Stimulated activated CD8-positive, alpha-beta memory T cell treated with anti-CD3 and anti-CD28 coated beads, Interleukin-2, amount 100 ng/mL, for 1 hour (primary cell): ENCODE data around the gene RANBP3L.

Source experiments
- DNase-seq, 2 donors: peaks; one replicate each; pipeline ENCODE4 v3.0.0-alpha.2; 2020; ENCODE audit warnings: low read depth in 2 of 2

Gene RANBP3L

GRCh38 chr5:36243653-36244052 lies 58.0 kb downstream of the RANBP3L start:
- no peak for DNase-seq

GRCh38 chr5:36242534-36243485 lies 58.9 kb downstream of the RANBP3L start:
- DNase-seq, result no peak

- peak; percentile 78 to 82 for DNase-seq
These were observed 59.8 kb downstream of the RANBP3L start, which contains the start of gene NADK2 for GRCh38 chr5:36241631-36242533. Gene NADK2 (minus strand): TSS chr5:36241925. CDS start chr5:36241798, 127 bp downstream.

- peak; percentile 1 to 9 for DNase-seq
These were observed 60.7 kb downstream of the RANBP3L start for GRCh38 chr5:36240779-36241630.

DNA sequence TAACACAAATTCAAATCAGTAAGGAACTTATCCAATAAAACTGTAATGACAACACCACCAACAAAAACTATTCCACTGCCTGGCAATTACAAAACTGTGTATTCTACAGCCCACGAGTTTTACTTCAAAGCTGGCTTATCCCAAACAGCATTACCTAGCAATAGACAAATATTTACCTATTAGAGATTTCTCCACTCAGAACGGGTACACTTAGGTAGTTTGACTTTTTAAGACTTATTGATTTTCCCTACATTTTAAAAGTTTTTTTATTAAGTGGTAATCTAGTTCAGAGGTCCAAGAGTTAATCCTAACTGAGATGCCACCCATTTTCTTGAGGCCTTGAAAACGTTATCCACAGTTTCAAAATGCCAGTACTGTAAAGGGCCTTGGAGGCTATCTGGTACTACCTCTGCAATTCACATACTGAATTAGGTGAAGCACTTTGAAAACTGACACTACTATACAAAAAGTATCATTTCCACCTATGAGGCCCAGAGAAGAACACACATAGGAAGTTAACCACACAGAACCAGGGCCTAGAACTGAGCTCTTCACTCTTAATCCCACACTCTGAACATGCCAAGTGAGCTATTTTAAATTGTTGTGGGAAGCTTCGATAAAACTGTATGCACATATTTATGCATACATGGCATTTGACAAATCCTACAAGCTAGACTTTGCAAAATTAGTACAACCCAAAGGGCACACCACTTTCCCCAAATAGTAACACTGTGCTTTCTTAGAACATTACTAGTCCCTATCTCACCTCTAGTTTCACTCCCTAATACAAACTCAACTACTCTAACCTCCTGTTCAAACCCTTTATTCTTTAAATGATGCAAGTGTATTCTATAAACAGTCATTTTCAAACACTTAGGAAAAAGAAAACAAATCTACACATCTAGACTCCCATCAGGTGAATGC lies 62.1 kb downstream of the RANBP3L start:
- no peak for DNase-seq

DNA sequence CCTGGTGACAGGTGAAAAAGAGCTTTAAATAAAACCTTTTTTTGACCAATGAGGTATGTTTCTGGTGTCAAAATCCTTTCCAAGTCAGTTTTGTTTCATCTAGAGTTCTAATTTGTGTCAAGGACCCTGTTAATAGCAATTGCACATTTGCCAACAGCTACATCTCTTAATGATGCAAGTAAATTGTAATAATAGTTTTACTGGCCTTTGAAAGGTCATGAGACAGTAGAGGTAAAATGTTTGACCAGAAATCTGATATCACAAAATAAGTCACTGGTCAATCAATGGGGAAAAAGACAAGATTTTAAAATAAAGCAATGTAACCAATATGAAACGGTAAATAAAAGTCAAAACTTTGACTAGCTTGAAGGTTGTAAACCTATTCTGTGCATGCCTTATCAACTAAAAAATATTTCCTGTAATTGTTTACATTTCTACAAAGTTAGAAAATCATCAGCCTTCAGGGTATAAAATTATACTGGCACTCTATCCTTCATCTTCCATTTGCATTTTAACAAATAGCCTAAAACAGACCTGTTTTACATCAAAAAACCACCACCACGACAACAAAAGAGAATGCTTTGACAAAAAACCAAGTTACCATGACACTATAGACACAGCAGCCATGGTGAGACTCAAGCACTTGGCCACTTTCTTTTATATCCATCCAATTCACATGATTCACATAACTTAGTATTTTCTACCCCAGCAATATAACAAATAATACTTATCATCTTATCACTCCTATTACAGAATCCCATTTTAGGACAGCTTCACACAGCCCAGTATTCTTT lies 63.0 kb downstream of the RANBP3L start:
- no peak for DNase-seq

GRCh38 chr5:36237751-36238150 lies 64.0 kb downstream of the RANBP3L start:
- no peak for DNase-seq

GRCh38 chr5:36236801-36237200 lies 64.9 kb downstream of the RANBP3L start:
- no peak for DNase-seq

- DNase-seq, result no peak
These were observed 69.2 kb downstream of the RANBP3L start for GRCh38 chr5:36232533-36232932.

DNA sequence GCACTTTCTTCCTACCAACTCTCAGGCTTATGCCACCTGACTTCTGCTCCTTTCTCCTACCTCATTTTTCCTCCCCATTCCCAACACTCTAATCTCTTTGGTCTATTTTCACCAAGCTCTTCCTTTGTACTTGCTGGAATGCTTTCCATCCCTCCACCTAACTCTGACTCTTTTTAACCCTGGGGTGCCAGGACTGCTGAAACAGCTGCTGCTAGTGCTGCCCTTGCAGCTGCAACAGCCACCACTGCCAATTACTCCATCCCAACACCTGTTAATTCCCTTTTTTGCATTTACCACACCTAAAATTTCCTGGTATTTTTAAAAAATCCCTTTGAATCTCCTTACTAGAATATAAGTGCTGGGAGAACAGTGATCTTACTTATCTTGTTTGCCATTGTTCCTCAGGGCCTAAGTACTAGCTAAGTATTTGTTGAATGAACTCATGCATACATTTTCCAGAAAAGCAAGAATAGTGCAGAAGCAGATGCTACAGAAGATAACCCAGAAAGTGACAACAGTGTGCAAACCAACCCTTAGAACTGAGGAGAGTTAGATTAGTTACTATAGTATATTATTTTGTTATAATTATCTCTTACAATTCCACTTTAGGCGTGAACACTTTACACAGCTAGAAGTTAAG lies 71.4 kb downstream of the RANBP3L start:
- DNase-seq, result no peak

DNA sequence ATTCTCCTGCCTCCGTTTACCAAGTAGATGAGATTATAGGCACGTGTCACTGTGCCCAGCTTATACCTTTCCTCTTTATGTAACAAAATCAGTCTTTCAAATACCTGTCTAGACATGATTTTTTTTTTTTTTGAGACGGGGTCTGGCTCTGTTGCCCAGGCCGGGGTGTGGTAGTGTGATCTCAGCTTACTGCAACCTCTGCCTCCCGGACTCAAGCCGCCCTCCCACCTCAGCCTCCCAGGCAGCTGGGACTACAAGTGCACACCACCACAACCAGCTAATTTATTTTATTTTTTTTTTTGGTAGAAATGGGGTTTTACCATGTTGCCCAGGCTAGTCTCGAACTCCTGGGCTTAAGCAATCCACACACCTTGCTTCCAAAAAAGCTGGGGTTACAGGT lies 73.2 kb downstream of the RANBP3L start:
- no peak for DNase-seq

GRCh38 chr5:36227046-36227445 lies 74.7 kb downstream of the RANBP3L start:
- DNase-seq, result no peak

- DNase-seq, result no peak
These were observed 79.1 kb downstream of the RANBP3L start for GRCh38 chr5:36222620-36223019.

- no peak for DNase-seq
These were observed 83.7 kb downstream of the RANBP3L start for GRCh38 chr5:36217988-36218387.

- no peak for DNase-seq
These were observed 84.1 kb downstream of the RANBP3L start for GRCh38 chr5:36217567-36217966.

DNA sequence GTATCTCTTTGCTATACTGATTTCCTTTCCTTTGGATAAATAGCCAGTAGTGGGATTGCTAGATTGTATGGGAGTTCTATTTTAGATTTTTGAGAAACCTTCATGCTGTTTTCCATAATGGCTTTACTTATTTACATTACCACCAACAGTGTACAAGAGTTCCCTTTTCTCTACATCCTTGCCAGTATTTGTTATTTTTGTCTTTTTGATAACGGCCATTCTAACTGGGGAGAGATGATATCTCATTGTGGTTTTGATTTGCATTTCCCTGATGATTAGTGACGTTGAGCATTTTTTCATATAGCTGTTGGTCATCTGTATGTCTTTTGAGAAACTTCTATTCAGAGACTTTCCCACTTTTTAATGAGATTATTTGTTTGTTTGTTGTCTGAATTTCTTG lies 85.8 kb downstream of the RANBP3L start:
- no peak for DNase-seq

DNA sequence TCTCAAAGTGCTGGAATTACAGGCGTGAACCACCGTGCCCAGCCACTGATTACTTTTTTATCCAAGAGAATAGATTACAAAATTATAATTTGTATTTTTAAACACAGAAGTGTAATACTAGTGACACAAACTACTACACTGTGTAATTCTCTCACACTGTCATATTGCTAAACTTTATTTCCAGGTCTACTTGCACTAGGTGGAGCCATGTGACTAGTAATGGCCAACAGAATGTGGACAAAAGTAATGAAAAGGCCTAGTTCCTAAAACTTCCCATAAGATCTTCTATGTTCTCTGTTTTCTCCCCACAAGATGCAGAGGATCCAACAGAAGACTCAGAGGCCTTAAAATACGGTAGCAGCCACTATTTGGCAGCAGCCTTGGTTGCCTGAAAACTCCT lies 87.3 kb downstream of the RANBP3L start:
- no peak for DNase-seq

DNA sequence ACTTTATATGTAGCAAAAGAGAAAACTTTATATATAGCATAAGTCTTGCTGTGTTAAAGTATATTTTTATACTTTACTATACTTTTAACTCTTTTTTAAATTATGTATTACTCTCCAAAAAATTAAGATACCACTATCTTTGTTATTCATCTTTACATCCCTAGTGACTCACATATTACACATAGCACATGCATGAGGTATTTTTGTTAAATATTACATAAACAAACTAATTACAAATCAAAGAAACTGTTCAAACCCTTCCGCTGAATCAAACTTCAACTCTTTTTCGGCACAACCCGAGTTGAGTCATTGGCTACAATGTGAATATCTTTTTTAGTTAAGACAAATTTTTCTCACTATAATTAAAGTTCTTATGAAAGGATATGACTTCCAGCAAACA lies 92.0 kb downstream of the RANBP3L start:
- no peak for DNase-seq

DNA sequence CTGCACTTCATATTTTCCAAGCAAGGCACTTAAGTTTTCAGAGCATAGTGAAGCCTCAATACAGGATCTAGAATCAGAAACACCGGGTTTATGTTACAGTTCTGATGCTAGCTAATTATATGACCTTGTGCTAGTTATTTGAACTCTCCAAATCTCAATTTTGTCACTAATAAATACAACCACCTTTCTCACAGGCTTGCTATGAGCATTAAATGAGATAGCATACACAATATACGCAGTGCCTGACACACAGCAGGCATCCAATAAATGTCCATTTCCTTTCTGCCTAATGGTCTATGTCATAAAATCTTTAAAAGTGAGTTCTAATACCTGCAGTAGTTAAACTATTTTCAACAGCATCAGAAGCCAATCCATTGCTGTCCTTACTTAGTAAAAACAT lies 92.9 kb downstream of the RANBP3L start:
- DNase-seq, result no peak
